Kidney glomerular epithelial cell (primary cell): ENCODE results near the gene B3GALT4.
"Not testable (repeated sequence)": the region's sequence is repeated elsewhere in the genome, so short reads cannot be mapped to it uniquely, and the experiment has no call there.

Source experiments
- DNase-seq: peaks from one replicate; lab custom pipeline; 2025; lab: John Stamatoyannopoulos, UW

Gene B3GALT4, protein sequence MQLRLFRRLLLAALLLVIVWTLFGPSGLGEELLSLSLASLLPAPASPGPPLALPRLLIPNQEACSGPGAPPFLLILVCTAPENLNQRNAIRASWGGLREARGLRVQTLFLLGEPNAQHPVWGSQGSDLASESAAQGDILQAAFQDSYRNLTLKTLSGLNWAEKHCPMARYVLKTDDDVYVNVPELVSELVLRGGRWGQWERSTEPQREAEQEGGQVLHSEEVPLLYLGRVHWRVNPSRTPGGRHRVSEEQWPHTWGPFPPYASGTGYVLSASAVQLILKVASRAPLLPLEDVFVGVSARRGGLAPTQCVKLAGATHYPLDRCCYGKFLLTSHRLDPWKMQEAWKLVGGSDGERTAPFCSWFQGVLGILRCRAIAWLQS

DNA sequence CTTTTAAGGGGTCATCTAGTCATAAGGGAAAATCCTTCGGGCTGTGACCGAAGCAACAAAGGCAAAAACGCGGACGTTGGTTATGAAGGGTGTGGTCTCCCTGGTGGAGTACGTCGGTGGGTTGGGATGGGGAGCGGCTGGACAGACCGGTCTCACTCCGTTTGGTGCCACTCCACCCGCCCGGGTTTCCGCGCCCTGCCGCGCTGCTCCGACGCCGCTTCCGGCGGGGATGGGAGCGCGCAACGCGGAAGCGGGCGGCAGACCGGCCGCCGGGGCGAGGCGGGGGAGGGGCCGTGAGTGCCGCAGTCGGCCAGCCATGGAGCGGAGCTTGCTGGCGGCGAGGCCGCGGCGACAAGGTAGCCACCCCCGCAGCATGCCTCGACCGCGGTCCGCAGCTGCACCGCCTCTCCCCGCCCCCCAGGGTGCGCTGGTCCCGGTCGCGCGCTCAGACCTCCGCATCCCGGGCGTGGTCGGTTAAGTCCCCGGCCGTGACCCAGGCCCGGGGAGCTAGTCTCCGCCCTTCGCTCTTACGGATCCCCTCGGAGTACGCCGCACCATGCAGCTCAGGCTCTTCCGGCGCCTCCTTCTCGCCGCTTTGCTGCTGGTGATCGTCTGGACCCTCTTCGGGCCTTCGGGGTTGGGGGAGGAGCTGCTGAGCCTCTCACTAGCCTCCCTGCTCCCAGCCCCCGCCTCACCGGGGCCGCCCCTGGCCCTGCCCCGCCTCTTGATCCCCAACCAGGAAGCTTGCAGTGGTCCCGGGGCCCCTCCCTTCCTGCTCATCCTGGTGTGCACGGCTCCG, at the start of gene B3GALT4:
TSS of gene B3GALT4 (plus strand) at position 260 of the 799 bp plus-strand sequence. CDS start at position 557, 297 bp downstream.
- peak; percentile 46 for DNase-seq

DNA sequence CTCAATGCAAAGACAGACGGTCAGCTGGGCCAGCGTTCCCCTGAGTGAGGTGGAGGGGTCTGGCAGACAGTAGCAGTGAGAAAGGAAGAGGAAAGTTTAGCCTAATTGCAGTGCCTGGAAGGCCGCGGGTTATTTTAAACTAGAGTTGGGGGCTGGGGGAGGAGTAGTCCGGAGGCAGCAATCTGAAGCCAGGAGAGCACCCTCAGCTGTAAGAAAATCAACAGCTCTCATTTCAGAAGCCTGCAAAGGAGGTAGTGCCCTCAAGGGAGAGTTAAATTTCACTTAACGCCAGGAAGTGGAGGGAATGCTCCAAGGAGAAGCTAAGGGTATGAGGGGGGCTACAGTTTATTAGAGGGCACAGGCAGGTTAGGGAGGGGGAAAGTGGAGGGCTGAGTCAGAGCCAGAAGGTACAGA, 41.7 kb upstream of the B3GALT4 start:
- DNase-seq: no peak

DNA sequence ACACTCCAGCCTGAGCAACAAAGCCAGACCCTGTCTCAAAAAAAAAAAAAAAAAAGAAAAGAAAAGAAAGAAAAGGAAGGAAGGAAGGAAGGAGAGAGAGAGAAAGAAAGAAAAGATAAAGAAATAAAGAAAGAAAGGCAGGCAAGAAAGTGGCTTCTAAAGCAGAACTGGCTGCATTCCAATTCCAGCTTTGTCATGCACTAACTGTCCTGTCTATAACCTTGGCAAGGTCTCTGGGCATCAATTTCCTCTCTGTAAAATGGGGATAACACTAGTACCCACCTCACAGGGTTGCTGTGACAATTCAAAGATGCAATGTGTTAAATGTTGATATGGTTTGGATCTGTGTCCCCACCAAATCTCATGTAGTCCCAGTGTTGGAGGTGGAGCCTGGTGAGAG, 40.6 kb upstream of the B3GALT4 start:
- no peak for DNase-seq

DNA sequence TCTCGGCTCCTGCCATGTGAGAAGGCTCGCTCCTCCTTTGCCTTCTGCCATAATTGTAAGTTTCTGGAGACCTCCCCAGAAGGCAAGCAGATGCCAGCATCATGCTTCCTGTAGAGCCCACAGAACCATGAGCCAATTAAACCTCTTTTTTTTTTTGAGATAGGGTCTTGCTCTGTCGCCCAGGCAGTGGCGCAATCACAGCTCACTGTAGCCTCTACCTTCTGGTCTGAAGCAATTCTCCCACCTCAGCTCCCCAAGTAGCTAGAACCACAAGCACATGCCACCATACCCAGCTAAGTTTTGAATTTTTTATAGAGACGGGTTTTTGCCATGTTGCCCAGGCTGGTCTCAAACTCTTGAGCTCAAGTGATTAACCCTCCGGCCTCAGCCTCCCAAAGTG, 40.1 kb upstream of the B3GALT4 start:
- DNase-seq: no peak

DNA sequence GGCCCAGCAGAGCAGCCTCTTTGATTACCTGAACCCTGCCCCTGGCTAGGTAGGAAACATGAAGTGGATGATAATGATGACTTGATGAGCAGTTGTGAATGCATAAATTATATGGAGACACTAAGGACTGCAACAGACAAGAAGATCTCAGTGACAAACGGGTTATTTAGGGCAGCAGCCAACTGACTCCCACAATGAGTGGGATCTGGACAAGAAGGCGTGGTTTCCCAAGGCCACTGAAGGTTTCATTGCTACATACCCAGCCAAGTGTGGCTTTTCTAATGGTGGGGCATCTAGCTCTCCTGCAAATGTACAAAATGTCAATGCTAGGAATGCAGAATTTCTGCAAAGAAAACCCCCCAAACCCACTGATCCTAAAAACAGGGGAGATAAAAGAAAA, 39.2 kb upstream of the B3GALT4 start:
- DNase-seq: no peak

DNA sequence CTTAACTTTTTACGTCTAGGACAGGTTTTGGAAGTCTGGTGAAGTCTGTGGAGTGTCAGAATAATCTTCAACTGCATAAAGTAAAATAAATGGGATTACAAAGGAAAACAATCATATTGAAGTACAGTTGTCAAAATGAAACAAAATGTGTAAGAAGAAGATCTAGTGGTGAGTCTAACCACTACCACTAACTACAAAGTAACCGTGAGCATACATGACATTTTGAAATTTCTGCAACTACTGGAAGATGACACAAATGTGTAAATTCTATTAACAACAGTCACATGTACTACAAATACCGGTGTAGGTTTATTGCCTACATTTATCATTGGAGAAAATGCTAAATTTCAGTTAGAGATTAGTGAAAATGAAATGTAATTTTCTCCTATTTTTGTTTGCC, 35.0 kb upstream of the B3GALT4 start:
- DNase-seq: no peak

DNA sequence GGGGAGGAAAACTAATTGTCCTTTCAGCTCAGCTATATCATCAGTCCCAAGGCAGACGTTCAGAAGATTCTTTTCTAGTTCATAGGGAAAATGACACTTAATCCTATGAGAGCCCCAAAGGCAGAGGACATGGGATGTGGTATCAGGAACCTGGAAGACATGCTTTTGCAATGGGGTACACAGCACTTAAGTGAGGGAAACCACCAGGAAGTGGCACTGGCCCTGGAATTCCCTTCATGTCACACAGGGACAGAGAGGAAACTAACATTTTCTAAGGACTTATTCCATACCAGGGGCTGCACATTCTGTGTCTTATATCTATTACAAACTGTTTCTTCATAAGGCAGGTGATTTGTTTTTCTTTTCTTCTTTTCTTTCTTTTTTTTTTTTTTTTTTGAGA, 33.4 kb upstream of the B3GALT4 start:
- no peak for DNase-seq

DNA sequence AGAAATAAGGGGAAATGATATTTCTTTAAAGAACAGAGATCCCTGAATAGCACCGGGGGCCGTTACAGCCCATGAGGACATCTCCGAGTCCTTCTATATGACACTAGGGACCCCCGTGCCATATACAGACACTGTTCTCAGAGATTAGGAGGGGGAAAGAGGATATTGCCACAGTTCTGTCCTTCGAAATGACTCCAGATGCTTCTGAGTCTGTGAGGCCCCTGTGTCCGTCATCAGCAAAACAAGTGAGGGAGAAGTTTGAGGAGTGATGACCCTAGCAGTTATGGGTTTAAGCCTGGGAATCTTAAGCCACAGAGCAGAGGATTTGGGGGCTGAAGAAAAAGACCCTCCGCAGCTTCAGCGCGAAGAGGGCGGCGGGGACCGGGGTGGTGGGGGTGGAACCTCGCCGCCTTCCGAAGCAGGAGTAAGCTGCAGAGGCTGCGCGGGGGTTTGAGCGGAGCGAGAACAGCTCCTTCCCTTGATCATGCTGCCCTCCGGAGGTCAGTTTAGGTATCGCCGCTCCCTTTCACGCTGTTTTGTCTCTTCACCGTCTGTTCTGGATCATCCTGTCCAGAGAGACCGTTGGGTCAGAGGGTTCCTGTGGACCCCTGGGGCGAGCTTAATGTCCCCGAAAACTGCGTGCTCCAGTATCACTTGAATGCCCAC, 28.8 kb upstream of the B3GALT4 start:
- DNase-seq: peak; percentile 73

DNA sequence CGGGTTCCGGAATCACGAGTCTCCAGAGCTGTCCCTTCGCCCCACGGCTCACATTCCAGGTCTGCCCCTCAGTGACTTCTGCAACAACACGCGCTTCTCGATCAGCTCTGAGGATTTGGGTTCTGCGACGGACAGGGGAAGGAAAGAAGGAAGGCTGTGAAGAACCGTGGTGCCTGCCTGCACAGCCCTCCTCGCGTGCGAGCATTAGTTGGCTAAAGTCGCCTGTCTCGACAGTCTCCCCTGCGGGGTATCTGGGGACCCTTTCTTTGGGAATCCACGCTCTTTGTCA, 28.3 kb upstream of the B3GALT4 start:
- no peak for DNase-seq

DNA sequence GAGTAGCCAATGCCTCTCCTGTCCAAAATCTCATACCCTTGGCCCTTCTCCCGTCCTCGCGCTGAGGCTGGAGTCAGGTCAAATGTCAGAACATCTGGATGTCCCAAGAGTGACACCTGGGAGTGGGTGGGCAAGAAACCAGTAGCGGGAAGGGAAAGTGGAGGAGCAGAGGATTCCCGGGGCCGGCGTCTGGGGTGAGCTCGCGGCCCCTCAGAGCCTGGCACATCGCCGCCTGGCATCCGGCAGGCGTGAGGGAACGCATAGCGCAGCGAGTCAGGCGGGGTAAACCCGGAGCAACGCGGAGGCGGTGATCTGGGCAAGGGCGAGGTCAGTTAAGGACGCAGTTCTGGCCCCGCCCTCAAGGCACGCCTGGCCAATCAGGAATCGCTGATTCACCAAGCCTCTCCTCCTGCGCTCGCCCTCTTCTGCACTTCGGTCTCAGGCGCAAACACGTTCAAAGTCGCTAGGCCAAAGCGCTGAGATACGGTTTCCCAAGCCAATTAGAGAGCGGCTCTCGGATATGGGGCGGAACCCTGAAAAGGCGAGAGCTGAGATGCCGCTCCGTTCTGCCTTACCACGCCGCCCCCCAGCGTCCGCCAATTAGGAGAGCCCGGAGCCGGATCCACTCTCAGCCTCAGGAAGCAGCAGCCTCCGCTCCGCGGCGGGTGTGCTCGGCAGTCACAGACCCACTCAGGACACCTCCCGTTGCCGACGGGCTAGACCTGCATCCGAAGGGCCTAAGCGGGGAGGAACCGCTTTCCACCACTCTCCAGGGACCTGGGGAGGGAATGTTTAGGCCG, 27.8 kb upstream of the B3GALT4 start:
- peak; percentile 97 for DNase-seq

DNA sequence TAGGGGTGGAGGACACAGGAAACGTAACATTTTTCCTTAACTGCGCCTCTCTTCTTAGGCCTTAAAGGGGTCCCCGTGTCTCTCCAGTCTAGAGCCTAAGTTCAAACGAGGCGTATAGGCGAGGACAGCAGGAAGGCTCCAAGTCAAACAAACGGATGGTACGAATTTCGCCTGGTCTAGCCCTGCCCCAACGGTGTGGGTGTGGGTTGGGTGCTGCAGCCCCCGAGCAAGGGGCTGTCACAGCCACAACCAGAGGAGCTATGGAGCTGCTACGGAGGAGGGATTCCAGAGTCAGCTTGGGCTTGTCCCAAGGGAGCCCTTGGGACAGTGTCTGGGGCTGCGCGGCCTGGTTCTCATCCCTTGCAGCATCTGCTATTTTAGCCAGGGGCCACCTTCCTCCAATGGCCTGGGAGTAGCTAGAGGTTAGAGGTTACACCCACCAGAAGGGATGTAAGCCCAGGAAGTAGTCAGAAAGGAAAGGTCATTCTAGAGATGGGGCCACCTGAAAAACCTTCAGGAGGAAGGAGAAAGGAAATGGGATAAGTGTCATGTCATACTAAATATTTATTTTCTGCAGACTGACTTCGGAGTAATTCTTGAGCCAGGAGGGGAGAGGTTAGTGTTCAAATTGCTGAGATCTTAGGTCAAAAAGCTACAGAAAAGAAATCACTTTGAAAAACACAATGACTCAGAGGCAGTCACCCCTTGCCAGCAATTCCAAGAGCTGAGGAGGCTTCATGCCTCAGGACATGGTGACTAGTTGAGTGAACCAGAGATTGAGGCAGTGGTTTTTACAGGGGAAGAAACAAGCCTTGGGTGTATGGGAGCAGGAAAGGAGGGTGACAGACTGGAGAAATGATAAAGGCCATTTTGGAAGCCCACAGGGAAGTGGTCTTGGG, 26.9 kb upstream of the B3GALT4 start:
- DNase-seq: peak; percentile 47

DNA sequence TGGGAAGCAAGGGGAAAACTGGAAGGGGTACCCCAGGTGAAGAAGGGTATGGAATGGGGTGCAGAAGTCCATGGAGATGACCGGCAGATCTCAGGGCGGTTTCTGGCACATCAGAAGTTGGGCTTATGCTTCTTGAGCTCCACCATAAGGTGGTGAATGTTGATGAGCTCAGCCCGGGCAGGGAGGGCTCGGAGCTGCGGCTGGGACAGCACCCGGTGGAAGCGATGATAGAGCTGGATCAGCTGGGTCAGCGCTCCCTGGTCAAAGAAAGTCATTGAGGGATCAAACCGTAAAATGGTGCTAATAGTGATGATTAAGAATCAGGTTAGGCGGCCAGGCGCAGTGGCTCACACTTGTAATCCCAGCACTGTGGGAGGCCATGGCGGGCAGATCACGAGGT, 26.2 kb upstream of the B3GALT4 start:
- no peak for DNase-seq

DNA sequence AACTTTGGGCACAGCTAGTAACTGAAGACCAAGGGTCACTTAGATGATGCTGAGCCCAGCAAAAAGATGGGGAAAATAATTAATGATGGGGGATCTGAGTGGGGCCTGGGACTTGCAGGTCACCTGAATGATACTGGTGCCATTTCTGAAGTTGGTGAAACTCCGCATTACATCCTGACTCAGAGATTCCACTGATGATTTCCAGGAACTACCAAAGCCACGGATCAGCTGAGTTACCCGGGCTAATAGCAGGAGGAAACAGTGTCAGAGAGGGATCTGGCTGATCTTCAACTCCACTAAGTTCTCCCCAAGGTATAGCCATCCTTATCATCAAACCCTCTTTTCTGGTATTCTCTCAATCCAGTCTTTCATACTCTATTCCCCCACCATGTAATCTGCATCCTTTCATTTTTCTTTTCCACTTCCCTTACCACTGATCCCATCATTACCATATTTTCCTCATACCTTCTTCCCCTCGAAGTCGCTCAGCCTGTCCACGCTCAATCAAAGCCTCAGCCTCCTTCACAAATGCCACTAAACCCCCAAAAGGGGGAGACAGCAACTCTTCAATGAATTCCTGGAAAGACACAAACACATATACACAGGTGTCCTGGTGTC, 25.4 kb upstream of the B3GALT4 start:
- DNase-seq: no peak

DNA sequence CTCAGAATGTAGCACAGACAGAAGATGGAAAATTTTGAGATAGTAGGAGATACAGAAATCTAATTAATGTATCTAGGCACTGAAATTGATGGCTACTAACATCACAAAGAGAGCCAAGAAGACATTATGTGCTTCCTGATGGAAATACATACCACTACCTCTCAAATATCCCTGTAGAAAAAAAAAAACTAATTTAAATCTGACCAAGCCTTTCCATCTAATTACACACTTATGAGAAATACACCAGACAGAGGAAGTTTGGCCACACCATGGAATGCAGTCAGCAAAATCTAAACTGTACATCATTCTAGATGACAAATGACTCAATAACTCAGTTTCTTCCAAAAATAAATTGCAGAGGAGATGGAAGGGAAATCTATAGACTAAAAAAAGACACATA, 24.2 kb upstream of the B3GALT4 start:
- no peak for DNase-seq

DNA sequence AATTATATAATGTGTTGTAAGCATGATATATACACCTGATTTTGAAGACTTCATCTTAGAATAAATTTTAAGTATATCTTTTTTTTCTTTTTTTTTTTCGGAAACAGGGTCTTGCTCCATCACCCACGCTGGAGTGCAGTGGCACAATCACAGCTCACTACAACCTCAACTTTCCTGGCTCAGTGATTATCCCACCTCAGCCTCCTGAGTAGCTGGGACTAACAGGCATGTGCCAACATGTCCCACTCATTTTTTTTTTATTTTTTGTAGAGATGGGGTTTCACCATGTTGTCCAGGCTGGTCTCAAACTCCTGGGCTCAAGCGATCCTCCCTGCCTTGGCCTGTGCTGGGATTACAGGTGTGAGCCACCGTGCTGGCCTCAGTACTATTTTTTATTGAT, 22.3 kb upstream of the B3GALT4 start:
- DNase-seq: no peak

DNA sequence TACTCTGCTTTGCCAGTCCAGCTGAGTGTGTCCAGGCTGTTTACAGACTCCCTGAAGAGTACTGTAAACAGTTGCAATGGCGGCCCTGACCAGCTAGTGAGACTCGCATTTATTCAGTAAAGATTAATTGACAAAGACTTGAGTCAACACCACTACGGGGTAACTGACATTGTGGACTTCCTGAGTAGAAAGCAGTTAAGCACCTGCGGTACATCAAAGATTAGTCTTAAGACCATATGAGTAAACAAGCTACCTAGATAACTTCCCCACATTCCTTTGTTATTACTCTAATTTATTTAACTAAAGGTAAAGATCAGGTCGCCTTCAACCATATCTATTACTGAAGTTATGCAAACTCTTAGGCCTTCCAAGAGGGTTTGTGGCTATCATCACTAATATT, 17.9 kb upstream of the B3GALT4 start:
- DNase-seq: no peak

DNA sequence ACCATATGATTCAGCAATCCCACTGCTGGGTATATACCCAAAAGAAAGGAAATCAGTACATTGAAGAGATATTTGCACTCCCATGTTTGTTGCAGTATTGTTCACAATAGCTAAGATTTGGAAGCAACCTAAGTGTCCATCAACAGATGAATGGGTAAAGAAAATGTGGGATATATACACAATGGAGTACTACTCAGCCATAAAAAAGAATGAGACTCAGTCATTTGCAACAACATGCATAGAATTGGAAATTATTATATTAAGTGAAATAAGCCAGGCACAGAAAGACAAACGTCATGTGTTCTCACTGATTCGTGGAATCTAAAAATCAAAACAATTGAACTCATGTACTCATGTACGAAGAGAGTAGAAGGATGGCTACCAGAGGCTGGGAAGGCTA, 14.4 kb upstream of the B3GALT4 start:
- DNase-seq: not testable (repeated sequence)

DNA sequence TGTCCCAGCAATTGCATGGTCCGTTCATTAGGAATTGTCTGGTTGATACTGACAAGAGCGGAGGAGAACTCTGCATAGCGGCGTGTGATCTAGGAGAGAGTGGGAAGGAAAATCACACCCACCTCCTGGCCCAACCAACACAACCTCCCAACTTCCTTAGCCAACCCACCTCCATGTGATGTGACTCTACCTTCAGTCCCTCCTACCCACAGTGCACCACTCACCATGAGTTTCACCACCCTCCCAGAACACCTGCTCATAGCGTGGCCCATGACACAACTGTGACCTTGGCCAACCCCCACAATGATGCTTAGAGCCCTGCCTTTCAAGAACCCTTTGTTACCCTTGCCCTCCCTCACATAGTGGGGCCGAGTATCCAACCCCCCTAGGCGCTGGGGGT, 12.9 kb upstream of the B3GALT4 start:
- no peak for DNase-seq

DNA sequence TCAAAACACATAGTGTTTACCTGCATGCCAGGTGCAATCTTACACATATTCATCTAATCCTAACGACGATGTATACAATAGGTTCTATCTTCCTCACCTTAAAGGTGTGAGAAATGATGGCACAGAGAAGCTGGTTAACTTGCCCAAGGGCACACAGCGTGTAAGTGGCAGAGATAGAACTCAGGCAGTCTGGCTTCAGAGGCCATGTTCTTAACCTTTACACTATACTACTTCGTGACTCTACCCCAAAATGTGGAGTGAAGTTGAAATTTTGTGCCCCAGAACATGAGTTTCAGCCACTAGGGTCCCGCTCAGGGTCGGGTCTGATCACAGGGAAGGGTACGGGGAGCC, 5.8 kb upstream of the B3GALT4 start:
- peak; percentile 53 for DNase-seq

DNA sequence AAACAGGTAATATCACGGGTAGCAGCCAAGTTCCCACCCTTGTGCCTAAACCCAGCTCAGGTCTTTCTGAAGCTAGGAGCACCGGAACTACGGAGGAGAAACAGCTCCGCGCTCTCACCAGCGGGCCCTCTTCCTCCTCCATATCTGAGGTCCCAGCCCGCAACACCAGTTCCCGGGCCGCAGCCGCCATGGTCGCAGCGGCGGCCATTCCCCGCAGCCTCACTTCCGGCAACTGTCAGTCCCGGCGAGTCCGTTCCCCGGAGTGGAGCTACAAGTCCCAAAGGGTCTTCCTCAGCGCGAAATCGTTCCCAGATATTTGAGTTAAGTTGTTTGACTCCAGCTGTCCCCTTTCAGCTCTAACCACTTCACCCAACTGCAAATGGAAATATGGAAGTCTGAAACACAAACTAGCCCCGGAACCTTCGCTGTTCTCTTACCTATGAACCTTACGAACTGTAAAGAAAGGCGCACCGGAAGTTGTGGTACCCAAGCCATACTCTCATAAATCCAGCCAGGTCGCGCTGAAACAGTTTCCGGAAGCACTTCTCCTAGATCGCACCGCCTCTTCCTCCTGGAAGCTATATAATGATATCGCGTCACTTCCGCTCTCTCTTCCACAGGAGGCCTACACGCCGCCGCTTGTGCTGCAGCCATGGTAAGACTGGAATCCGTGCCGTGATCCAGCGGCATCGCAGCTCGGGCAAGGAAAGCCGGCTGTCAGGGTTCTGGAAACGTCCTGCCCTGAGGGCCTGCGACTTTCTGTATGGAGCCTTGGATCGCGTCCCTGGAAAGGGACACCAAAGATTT, 5.3 kb upstream of the B3GALT4 start, which contains the start of the genes RPS18 and VPS52:
TSS of gene RPS18 (plus strand) at position 608 of the 807 bp plus-strand sequence. CDS start at position 653, 45 bp downstream.
TSS of gene VPS52 (minus strand) at position 409 of the 807 bp plus-strand sequence. CDS start at position 208, 201 bp downstream.
- DNase-seq: peak; percentile 96
